Activated T-helper 1 cell treated with Interleukin-2 at 50 U/mL for 16 hours (primary cell): ENCODE results near the gene TOPBP1.
A peak's percentile ranks its signal among the peaks of the same experiment; 100 is the strongest.
"Not testable (repeated sequence)": the region's sequence is repeated elsewhere in the genome, so short reads cannot be mapped to it uniquely, and the experiment has no call there.

ENCODE experiments used
- DNase-seq: peaks from one replicate; pipeline ENCODE4 v3.0.0-alpha.2; 2020; ENCODE audit warnings: low read depth

Gene TOPBP1

GRCh38 chr3:133661454-133662277 is at the start of gene TOPBP1:
TSS of gene TOPBP1 (minus strand) at chr3:133661941. CDS start at chr3:133661127, 814 bp downstream.
- DNase-seq = peak; percentile 78

DNA sequence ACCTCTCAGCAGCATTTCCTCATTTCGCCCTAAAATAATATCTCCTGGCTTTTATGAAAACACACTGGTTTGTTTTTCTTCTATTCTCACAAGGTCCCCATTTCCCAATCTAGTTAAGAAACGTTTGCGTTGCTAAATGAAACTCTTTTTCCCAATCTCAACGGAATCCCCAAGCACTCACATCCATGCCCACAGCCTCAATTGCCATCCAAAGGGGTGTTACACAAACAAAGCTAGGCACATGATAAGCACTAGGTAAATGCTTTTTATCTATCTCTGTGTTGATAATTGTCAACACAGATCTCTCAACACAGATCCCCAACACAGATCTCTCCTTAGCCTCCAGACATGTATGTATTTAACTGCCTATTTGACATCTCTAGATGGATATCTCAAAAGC is 49.3 kb upstream of the TOPBP1 start:
- DNase-seq = no peak

DNA sequence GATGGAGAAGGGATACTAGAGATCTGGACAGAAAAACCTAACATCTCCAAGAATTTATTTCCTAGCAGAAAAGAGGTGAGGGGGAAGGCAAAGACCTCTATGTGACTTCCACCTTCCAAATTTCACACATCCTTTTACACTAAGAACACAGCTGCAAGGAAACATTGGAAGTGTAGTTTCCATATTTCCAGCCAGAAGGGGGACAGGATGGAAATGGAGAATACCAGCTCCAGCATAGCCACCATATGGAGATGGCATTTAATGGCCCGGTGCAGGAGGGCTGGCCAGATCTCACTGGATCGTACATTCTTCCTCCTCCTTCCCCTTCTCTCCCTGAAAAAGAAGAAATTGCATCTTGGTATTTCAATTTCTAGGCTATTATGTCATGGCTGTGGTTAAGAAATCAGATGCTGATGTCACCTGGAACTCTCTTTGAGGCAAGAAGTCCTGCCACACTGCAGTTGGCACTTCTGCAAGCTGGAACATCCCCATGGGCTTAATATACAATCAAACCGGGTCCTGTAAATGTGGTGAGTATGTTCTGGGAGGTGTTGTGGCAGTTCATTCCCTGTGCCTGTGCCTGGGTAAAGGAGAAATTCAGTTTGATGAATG is 47.5 kb upstream of the TOPBP1 start:
- DNase-seq = no peak

- no peak for DNase-seq
Measured at GRCh38 chr3:133706033-133706432, 44.3 kb upstream of the TOPBP1 start.

GRCh38 chr3:133703915-133704314 is 42.2 kb upstream of the TOPBP1 start:
- DNase-seq = no peak

DNA sequence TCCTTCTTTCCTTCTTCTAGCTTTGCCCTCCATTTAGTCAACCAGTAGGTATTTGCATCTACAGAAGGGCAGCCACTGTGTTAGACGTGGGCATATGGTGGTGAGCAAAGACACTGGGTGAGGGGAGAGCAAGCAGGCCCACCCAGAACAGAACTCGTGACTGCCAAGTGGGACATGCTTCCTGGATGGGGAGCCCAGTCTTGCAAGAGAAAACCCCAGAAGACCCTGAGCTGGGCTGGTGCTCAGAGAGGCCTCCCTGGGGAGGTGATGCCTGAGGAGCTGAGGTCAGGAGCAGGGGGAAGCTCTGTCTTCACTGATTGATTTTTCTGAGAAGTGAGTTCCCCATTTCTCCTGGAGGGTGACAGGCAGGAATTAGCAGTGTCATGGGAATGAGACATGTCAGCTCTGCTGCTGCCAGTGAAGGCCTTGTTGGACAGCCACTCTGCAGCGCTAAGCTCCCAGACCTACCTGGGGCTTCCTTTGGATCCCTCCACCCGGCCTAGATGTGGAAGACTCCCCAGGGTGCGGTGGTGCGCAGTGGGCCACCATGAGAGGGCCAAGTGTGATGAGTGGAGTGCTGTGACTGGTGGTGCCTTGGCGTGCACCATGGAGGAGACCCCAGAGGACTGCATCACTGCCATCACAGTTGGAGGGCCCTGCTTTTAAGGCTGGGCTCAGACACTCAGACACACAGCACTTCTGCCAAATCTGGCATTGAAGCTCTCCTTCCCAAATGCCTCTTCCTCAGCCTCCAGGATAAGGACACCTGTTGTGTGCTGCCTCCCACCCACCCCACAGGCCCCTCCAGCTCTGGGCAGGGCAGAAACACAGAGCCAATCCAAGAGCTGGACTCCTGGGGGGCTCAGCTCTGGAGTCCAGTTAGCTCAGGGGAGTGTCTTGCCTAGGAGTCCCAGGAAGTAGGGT is 40.0 kb upstream of the TOPBP1 start:
- no peak for DNase-seq

DNA sequence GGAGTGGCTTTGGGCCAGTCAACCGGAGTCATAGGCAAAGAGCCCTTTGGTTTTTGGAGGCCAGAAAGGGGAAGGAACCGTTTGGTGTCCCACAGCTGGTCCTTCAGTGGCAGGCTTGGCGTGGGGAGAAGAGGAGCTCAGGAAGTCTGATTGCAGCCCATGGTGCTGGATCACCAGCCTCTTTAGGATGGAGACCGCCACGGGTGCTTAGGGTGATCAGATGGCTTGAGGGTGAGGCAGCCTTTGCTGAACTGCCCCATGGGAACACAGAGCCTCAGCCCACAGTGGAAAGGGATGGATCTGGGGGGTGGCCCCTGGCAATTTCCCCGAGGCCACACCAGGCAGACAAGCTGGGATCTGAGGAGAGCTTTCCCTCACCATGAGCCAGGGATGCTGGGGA is 38.6 kb upstream of the TOPBP1 start:
- no peak for DNase-seq

GRCh38 chr3:133699903-133700302 is 38.2 kb upstream of the TOPBP1 start:
- no peak for DNase-seq

DNA sequence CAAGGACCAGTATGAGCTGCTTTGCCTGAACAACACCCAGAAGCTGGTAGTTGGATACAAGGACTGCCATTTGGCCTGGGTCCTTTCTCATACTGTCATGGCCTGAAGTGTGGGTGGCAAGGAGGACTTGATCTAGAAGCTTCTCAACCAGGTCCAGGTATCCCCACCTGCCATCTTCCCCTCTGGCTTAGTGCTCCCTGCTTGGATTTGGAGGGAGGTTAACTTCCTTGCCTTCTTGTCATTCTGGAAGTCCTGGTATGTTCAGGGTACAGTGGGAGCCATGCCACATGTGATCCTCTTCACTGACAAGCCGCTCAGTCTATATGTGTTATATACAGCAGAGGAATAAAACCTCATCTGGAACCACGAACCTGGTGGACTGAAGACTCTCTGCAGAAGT is 37.7 kb upstream of the TOPBP1 start:
- no peak for DNase-seq

DNA sequence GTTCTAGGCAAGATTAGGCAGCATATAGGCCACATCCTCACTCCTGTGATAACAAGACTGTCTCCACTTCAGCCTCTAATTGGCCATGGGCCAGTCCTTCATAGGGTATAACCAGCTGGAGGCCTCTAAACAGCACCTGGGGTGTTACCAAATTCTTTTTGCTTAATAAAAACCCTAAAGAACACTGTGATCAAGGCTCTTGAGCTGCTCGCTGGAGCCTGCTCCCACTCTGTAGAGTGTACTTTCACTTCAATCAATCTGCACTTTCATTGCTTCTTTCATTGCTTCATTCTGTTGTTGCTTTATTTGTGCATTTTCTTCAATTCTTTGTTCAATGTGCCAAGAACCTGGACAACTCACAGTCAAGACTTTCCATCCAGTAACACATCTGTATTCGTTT is 36.2 kb upstream of the TOPBP1 start:
- DNase-seq = no peak

DNA sequence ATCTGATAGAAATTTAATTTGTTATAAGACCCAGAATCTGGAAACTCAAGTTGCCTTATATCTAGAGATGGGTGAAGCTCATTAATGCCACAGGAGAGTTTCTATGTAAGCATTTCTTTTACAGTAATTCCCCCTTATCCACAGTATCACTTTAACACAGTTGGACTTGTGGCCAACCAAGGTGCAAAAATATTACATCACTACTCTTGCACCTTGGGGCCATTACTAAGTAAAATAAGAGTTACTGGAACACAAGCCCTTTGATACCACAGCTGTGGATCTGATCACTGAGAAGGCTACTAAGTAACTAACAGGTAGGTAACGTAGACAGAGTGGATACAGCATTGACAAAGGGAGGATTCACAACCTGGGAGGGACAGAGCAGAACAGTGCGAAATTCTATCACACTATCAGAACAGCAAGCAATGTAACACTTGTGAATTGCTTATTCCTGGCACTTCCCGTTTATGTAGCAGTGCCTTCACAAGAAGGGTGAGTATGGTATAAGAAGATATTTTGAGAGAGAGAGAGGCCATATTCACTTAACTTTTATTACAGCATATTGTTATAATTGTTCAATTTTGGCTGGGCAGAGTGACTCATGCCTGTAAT is 33.9 kb upstream of the TOPBP1 start:
- DNase-seq = no peak

GRCh38 chr3:133694288-133695268 is 32.8 kb upstream of the TOPBP1 start:
- no peak for DNase-seq

GRCh38 chr3:133693821-133694220 is 32.1 kb upstream of the TOPBP1 start:
- no peak for DNase-seq

DNA sequence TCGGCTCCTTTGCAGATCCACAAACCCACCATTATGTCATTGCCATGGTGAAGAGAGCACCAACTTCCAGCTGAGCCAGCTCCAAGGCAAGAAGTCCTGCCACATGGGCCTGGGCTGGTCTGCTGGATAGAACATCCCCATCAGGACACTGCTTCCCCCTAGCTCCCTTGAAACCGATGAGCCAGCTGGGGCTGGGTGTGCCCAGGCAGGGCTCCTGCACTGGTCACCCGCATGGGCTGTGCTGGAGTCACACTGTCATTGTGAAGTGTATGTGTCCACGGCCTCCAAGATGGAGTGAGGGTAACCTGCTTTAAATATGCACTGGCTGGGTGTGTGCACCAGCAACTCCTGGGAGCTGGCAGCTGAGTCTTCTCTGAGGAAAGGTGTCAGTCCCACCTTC is 31.0 kb upstream of the TOPBP1 start:
- no peak for DNase-seq

GRCh38 chr3:133691273-133692107 is 29.7 kb upstream of the TOPBP1 start:
- DNase-seq = no peak

DNA sequence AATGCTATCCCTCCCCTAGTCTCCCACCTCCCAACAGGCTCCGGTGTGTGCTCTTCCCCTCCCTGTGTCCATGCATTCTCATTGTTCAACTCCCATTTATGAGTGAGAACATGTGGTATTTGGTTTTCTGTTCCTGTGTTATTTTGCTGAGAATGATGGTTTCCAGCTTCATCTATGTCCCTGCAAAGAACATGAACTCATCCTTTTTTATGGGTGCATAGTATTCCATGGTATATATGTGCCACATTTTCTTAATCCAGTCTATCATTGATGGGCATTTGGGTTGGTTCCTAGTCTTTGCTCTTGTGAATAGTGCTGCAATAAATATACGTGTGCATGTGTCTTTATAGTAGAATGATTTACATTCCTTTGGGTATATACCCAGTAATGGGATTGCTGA is 16.3 kb upstream of the TOPBP1 start:
- not testable (repeated sequence) for DNase-seq

DNA sequence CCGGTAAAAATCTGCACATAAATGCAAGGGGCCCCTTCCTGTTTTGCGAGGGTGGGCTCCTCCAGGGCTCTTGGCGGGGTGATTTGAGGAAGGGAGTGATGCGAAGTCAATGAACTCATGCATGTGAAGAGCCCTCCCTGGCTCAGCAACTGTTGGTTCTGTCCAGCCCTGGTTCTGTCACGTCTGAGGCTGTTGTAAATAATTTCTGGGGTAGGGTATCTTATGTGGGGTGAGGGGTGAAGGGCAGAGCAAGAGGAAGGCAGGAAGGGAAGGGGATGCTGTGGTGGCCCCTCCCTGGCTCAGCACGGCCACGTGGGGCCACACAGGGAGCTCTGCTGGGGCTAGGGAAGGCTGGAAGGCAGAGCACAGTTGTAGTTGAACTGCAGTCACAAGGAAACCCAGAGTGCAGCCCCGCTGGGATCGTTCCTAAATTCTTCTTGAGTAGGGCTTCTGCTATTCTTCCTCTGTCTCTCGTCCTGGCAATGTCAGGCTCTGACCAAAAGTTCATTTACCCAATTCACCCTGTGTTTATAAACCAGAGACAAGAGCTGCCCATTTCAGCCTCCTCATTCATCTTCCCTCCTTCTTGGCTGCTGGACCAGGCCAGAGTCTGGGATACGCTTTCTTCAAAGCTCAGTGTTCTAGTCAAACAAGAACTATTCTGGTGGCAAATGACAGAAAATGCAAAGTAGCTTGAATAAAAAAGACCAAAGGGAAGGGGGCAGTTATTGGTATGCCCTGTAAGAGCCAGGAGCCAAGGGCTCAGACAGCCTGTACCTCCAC is 14.8 kb upstream of the TOPBP1 start:
- no peak for DNase-seq

DNA sequence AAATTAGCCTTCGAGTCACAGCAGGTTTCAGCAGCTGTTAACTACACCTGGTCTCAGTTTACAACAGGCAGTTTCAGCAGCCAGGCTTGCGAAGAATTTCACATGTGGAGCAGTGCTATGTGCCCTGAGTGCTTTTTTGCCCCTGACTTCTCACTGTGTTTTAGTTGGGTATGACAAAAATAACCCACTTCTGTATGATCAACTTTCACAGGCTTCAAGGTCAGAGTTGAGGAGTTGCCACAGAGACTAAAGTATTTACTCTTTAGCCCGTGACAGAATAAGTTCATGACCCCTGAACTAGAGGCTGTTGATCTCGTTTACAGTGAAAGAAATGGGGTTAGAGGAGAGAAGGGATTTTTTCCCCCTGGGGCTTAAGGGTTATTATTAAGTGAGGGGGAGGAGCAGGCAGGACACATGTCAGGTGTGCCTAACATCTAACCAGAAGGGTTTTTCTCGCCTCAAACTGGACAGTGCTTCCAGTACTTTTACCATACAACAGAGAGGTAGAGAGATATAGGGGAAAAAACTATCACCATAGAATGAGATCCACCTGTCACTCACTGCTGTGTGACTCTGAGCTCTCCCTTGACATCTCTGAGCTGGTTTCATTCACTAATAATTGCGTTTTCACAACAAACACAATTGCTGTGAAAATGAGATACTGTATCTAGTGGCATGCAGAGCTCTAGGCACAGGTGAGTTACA is 14.0 kb upstream of the TOPBP1 start:
- DNase-seq = no peak
